ENCODE results near the gene PSMB11. TPM values are rescaled to one million over a fixed set of nuclear protein-coding genes. Genes with fewer than 3 reads are reported as not detected.

PSMB11 gene
- total RNA-seq, 1 experiment from 2014 or later = not detected

GRCh38 chr14:23044840-23045239, 2.8 kb downstream of the PSMB11 start:
- POLR2A ChIA-PET = no interaction called here
- BruUV-seq (replicated peaks) = no TSS peak
- no peak for DNase-seq (ENCODE audit: unreplicated experiment)
- CTCF ChIA-PET = interaction anchor here (0.6 kb wide), 1 partner anchor 114 kb away, joined by 3 read pairs; no protein-coding TSS in a partner anchor
- intact Hi-C loops (cut with micrococcal nuclease) = no loop called here
- H3K9me3 Mint-ChIP-seq (ENCODE audit: unreplicated experiment) = no peaks in the 10 kb centered on the region
- no peaks in the 10 kb centered on the region for H3K4me1 Mint-ChIP-seq (ENCODE audit: insufficient read depth, unreplicated experiment)
- TF ChIP-seq CTCF (IDR thresholded peaks at IDR 0.05; ENCODE audit: unreplicated experiment) = no peak
- H3K27ac Mint-ChIP-seq (ENCODE audit: low read depth, unreplicated experiment) = no peak overlapping the region
- H3K4me3 Mint-ChIP-seq (ENCODE audit: unreplicated experiment) = no peak overlapping the region
- H3K36me3 Mint-ChIP-seq (ENCODE audit: insufficient read depth, unreplicated experiment) = no peaks in the 10 kb centered on the region
- H3K27me3 Mint-ChIP-seq (ENCODE audit: insufficient read depth, unreplicated experiment) = no peaks in the 10 kb centered on the region

- H3K4me1 Mint-ChIP-seq (ENCODE audit: insufficient read depth, unreplicated experiment) = no peaks in the 10 kb centered on the region
- H3K36me3 Mint-ChIP-seq (ENCODE audit: insufficient read depth, unreplicated experiment) = no peaks in the 10 kb centered on the region
- intact Hi-C loops (cut with micrococcal nuclease) = no loop called here
- H3K4me3 Mint-ChIP-seq (ENCODE audit: unreplicated experiment) = no peak overlapping the region
- DNase-seq (ENCODE audit: unreplicated experiment) = no peak
- no peak for TF ChIP-seq CTCF (IDR thresholded peaks at IDR 0.05; ENCODE audit: unreplicated experiment)
- no peaks in the 10 kb centered on the region for H3K27me3 Mint-ChIP-seq (ENCODE audit: insufficient read depth, unreplicated experiment)
- BruUV-seq (replicated peaks) = no TSS peak
- CTCF ChIA-PET = interaction anchor here (1.2 to 1.7 kb wide), 2 partner anchors 10 to 13 kb away, joined by 3 to 6 read pairs; no protein-coding TSS in a partner anchor
- no peaks in the 10 kb centered on the region for H3K9me3 Mint-ChIP-seq (ENCODE audit: unreplicated experiment)
- POLR2A ChIA-PET = no interaction called here
- H3K27ac Mint-ChIP-seq (ENCODE audit: low read depth, unreplicated experiment) = no peak overlapping the region
Observed at GRCh38 chr14:23045419-23046357, 3.7 kb downstream of the PSMB11 start.

GRCh38 chr14:23047034-23047634, 5.1 kb downstream of the PSMB11 start:
- Mint-ChIP-seq H3K27me3 (ENCODE audit: insufficient read depth, unreplicated experiment) (no peaks in the 10 kb centered on the region), H3K4me3 (ENCODE audit: unreplicated experiment) (no peak overlapping the region), H3K27ac (ENCODE audit: low read depth, unreplicated experiment) (no peak overlapping the region), H3K9me3 (ENCODE audit: unreplicated experiment) (no peaks in the 10 kb centered on the region), H3K4me1 (ENCODE audit: insufficient read depth, unreplicated experiment) (no peaks in the 10 kb centered on the region), H3K36me3 (ENCODE audit: insufficient read depth, unreplicated experiment) (no peaks in the 10 kb centered on the region)
- intact Hi-C loops (cut with micrococcal nuclease) = no loop called here
- no peak for TF ChIP-seq CTCF (IDR thresholded peaks at IDR 0.05; ENCODE audit: unreplicated experiment)
- ChIA-PET POLR2A (no interaction called here), CTCF (interaction anchor here (0.8 to 1.7 kb wide), 4 partner anchors 8 to 75 kb away, joined by 3 to 6 read pairs (median 4); no protein-coding TSS in a partner anchor)
- no TSS peak for BruUV-seq (replicated peaks)
- DNase-seq (ENCODE audit: unreplicated experiment) = no peak

All from MCF 10A (cell line).